Activated CD8-positive, alpha-beta memory T cell treated with anti-CD3 and anti-CD28 coated beads for 4 hours (primary cell): Measurements from ENCODE around the gene EPB41L2.
A peak's percentile ranks its signal among the peaks of the same experiment; 100 is the strongest.

Experiments used
- DNase-seq, 2 donors: peaks; one replicate each; pipeline ENCODE4 v3.0.0-alpha.2; 2020; ENCODE audit warnings: low read depth in 2 of 2

EPB41L2 gene

DNA sequence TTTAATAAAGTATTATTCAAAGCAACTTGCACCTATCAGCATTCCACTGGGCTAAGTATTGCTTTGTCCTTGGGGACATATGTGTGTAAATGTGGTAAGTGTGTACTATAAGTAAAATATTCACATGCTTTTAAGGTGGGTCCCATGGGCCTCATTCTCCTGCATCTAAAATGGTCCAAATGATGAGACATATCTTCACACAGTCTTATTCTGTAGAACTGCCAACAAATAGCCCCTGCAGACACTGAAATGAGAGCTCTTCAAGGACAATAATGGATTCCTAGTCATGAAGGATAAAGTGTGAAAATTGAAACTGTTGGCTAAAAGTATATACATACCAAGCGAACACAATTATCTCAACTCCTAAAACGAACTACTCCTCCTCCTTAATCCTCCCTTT lies 154.1 kb downstream of the EPB41L2 start:
- no peak for DNase-seq

DNA sequence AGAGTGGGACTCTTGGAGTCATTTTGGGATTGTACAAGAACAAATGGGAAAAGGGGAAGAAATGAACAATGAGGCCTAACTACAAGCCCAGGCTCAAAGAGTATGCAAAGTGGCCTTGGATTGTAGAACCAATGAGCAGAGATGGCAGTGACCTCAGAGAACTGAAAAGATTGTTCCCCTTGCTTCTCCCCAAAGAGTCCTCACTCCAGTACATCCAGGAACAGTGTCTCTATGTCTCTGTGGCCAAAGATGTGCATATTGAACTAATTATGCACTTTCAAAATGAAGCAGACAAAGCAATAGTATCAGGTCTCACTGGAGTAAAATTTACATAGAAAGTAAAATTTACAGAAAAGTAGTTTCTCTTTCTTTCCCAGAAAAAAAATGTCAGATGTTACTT lies 154.9 kb downstream of the EPB41L2 start:
- no peak for DNase-seq

DNA sequence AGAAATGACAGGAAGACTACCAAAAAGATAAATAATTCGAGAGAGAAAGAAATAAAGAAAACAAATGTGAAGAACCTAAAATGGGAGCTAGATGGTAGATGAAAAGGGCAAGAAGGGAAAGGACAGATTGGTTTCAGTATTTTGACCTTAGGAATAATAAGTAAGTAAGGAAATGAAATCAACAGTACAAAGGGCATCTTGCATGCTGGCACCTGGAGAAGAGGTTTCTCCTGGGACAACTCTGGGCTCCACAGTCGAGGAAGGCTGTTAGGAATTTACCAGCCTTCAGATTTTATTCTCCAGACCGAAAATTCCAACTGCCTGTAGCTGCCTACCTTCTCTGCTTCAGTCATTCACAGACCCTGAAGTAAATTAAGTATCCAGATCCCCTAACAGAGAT lies 155.4 kb downstream of the EPB41L2 start:
- DNase-seq: no peak

DNA sequence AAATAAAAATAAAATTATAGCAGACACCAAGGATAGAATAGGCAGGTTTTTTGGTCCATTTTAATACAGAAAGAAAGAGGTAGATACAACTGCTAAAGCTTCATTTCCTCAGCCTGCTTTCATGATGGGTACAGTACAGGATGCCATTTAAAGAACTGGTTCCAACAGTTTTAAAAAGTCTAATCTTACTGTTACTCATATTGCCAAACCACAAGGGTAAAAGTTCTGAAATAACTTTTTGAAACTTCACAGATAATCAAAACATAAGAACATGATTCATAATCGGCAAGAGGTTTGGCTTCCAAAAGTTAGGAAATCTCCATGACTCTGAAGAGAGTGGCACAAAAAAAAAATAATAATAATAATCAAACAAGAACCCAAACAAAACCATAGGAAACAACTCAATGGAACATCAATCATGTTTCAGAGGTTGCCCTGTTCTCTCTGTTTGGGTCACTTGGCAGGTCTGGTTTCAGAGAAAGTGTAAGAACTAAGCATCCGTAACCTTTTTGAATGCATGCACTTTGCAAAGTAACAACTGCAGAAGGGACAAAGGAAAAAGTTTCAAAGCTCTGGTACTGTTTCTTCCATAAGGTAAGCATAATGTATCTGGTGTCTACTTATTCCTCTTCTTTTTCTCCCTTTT lies 156.2 kb downstream of the EPB41L2 start:
- DNase-seq: no peak

DNA sequence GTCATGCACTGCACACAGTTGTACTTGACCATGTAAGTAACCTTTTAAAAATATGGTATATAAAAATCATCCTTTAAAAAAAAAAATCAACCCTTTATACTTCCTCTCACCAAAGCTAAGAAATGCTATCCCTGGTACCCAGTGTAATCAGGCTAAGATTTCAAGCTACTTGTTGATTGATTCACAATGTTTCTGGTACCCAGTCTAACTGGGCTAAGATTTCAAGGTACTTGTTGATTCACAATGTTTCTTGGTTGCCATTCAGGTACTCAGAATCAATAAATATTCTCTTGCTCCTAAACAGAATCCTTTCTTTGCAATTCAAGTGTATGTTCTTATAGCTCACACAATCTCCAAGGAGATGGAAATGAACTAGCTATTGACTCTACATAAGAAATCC lies 159.4 kb downstream of the EPB41L2 start:
- no peak for DNase-seq

DNA sequence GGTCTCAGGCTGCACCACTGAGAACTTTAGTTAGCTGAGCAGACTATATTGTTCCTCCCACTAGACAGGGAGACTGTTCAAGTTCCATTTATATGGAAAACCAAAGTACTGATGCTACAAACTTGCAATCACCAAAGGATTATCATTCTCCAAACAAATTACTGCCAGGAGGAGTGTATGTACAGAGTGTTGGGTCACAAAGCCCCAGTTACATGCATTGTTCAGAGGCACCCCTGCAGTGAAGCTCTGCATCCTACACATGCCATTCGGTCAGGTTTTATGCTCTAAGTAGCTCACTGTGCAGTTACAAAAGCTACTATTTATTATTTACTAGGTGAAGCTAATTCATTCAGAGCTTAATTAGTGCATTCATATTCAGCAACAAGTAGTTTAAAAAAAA lies 160.0 kb downstream of the EPB41L2 start:
- no peak for DNase-seq

DNA sequence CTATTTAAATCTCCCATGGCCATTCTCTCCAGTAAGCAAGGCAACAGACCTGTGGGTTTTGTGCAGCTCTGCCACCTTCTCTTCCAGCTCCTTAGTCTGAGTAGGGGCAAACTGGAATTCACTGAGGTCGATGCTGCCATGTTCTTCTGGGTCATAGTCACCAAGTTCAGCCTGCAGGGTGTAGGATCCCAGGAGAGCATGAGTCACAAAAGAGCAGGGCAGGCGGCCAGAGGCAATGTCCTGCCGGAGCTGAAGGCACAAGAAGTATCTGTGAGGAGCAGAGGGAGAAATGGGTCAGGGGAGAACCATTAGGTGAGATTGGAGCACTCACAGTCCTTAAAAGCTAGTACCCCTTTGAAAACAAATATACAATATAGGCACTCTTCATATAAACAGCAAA lies 162.1 kb downstream of the EPB41L2 start:
- no peak for DNase-seq

DNA sequence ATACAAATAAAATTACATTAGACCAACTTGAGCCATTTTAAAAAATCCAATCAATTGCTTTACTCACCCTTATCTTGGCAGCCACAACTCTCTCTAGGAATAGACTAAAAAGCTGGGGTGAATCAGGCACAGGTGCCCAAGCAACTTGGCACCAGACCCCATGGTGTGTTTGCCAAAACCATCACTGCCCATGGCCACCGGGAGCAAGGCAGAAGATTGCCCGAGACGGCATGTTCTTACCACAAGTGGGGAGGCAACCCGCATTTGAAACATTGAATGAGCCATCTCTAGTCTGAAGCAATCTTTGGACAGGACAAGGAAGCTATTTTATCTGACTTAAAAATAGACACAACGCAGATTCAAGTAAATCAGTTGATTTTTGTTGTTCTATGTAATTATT lies 166.8 kb downstream of the EPB41L2 start:
- DNase-seq: no peak

DNA sequence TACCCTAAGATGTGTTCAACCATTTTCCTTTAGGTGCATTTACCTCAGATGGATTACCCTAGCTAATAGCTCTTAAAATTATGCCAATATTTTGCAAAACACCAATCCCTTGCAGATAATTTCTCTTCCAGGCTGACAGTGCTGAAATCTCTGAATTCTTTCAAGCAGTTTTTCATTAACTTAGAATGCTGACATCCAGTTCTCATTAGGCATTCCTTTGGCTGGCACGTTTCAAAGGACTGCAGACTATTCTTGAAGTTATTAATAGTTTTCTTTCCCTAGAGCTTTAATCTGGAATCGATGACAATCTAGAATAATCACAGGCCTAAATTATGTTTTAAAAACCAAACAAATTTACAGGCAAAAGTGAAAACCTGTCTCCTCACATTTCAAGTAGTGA lies 167.5 kb downstream of the EPB41L2 start:
- no peak for DNase-seq

DNA sequence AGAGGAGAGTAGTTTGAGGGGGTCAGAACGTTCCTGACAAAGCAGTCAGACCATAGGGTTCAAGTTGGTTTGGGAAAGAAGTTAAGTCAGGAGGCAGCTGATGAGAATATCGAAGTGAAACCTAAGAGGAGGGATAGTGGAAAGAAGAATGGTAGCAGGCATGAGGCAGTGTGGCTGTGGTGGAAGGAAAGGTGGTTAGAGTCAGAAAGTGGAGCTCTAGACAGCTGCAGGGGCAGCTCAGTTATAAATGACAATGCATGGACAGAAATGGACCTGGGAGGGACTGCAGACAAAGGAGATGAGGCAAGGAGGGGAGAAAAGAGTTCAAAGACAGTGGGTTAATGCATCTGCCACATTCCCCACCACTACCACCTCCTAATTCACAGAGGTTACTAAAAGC lies 169.3 kb downstream of the EPB41L2 start:
- no peak for DNase-seq

DNA sequence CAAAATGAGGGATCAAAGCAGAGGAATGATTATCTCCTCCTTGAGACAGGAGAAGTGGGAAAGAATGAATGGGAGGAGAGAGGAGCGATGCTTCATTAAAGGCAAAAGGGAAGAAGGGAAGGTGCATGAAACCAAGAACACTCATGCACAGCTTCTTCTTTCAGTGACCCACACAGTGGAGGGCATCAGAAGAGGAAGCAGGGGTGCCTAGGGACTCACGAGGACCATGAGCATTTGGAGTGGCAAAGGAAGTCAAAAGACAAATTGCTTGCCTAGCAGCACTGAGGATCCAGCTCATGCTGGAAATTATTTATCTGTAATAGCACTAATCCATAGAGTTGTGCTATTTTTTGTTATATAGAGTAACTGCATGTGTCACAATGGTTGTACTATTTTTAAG lies 169.8 kb downstream of the EPB41L2 start:
- DNase-seq: no peak

DNA sequence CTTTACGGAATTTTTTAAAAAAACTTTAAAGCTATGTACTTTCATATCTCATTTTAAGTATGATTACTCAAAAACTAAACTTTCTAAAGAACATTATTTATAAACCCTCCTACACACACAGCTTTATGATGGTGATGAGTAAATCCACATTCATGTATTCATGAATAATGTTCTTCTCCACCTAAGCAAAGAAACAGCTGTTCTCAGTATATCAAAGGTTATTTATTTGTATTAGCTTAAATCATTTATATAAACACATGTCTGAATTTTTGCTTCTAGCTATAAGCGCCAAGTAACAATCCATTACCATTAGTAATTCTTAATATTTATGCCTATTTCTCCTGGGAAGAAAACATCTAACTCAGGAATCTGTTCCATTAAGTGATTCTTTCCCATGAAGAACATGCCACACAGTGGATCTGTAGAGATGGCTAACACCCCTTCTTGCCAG lies 172.5 kb downstream of the EPB41L2 start:
- DNase-seq: no peak

DNA sequence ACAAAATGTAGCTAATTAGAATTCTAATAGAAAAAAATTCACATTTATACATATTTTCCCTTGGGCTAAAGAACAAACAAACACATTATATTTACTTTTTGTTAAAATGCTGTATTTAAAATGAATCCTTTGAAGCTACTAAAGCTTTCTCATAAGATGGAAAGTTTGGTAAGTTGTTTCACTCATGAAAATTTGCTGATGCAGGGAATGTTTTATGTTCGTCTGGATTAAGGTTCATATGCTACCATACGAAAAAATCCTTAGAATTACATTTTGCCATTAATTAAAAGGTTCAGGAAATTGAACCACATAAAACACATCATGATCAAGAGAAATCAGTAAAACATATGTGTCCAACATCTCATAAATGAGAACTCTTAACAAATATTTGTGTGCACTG lies 173.6 kb downstream of the EPB41L2 start:
- DNase-seq: no peak

DNA sequence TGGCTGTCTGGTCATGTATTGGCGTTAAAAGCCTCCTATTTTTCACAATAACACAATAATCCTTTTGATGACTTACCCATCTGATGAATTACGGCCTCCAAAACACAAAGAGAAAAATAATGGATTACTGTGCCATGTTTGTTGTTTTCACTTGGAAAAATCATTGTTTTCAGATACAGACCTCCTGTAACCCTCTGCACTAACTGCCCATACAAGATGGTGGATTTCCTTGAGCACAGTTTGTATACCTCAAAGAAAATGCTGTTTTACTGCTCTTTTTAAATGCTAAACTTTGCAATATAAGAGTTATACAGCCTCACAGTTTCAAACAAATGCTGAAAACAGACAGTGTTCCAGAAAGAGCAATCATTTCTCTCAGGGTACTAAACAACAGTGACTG lies 174.8 kb downstream of the EPB41L2 start:
- no peak for DNase-seq

DNA sequence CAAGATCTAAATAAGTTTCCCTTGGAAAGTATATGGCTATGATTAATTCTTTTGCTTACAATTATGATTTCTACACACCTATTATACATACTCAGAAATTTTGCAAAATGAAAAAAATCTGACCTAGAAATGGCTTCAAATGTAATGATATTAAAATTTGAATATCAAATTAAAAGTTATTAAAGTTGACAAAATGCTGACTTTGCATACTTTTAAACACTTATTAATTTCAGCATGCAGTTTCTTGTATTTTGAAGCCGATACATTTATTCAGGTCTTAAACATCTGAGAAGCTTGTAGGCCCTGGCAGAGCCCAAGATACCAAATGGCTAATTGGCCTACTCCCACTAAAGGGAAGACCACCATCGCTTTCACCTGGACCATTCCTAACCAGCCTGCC lies 176.1 kb downstream of the EPB41L2 start:
- no peak for DNase-seq

DNA sequence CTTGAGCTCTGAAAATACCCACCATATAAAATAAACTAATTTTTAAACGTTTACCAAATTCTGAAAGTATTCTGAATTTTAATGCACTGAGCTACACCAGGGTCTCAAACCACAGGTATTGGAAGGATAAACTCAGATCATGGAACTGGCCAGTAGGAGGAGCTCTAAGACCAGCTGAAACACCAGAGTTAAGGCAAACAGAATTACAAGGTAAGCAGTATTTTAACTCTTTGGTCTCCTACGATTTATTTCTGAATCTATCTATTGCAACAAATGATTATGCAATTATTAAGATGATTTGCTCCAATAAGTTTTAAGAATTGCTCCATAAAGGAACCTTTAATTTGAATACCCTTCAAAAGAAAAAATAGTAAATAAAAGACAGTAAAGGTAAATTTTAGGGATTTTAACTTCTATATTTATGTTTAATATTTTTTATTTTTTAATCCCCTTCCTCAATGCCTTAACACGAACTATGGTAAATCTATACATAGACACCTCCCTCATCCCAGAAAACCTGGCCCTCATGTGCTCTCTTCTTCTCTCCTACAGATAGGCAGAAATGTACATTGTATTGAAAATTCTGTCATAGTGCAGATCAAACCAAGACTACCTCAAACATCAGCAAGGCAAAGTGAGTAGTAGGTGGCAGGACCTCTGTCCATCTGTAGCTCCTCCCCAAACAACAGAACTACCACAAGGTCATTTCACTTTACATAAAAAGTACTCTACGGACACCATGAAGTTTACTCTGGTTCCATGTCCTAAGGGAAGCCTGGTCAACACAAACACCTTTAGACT lies 177.5 kb downstream of the EPB41L2 start:
- peak; percentile 43 to 51 for DNase-seq

DNA sequence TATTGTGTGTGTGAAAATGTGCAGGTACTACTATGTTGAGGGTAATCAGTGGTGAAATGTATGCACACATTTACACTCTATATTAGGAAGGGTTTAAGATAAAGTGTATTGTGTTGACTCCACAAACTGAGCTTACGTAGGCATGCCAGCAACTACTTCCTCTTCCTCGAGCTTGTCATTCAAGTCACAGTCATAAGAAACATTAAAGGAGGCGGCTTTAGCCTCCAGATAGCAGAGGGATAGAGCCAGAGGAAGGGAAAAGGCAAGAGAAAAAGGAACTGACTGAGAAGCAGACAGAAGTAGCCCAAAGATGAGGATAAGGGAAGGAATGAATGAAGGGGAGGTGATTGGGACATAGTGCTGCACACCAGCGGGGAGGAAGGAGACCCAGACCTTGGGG lies 180.7 kb downstream of the EPB41L2 start:
- DNase-seq: no peak

DNA sequence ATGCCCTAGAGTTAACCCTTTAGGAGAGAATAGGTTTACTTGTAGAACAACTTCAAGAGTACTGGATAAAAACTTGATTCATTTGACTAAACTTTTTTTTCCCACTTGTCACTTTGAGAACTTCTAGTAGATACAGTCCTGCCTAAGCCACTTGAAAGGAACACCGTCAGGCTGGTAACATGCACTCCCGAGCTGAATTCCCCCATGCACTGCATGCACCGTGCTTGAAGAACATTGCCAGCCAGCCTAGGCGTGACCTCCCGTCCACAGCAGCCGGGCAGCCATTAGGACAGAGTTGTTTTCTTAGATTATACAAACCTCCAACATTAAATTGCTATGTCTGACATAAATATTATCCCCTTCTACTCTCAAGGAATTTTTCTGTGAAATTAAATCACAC lies 183.2 kb downstream of the EPB41L2 start:
- DNase-seq: no peak

DNA sequence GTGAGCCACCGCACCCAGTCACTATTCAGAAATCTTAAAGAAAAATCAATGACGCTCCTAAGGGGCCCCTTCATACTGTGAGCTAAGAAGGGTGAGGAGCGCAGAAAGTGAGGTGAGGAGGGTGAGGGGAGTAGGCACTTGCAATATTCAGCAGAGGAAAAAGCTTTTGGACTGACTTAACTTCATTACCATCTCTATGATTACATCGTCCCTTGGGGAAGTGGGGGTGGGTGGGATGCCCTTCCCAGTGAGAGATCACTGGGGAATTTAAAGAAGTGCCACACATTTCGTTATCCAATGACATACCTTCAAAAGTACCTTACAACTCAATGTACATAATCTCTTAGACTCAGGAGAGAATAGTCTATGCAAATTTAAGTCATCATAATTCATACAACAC lies 189.3 kb downstream of the EPB41L2 start:
- no peak for DNase-seq

DNA sequence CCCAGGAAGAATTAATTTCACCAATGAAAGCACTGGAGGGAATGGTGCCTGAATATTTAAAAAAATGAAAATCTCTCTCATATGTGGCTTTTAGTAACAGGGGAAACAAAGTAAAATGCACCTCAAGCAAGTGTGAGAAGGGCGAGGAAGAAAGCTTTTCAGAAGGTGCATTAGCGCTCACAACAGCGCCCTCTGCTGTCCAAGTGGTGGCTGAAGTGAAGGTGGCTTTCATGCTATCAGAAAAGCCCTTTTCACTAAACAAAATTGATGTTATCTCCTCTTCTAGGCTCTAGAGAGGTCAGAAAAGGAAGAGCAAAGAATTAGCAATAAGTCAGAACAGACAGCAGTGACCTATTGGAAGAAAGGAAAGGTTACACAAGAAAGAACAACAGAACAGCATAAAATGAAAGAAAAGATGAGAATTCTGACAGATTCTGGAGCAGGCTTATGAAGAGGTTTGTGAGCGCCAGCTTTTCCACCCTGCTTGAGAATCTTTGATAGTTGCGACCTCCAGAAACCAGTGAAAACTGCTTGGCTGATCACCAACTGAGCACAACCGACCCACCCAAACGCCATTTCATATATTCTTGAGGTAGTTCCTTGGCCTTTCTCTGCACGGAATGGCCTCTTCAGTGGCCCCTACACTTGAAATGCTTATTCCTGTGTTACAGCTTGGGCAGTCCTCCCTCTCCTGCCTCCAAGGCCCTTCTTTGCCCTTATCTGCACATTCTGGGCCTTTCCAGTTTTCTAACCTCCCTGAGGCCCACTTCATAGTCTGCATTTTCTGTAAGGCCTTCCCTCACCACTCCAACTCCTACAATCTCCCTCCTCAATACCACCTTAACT lies 190.6 kb downstream of the EPB41L2 start:
- DNase-seq: peak; percentile 33 to 39

DNA sequence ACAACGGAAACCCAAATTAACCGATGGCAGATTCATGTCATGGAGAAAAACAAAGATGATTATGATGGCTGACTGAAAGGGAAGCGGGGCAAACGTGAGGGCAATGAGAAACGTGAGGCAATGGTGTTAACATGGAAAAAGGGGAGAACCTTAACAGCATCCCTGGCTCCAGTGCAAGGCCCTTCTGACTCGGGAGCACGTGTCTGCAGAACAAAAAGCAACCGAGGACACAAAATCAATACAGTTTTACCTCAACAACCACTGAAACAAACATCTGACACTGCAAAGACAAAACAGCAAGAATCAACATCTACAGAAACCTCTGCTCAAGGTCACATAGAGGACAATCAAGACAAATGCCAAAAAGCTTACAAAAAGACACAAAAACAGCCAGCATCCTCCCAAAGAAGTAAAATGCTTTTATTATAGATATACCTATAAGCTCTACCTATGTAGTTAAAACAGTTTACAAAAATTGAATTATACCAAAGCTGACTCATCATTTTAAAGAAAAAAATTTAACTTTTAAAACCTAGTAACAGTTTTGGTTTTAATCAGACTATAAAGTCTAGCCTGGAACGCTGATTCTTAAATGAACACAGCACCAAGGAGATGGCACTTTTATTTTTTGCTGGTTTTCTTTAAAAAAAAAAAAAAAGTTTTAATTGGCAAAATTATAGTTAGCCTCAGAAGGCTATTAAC lies 192.7 kb downstream of the EPB41L2 start:
- DNase-seq: no peak

DNA sequence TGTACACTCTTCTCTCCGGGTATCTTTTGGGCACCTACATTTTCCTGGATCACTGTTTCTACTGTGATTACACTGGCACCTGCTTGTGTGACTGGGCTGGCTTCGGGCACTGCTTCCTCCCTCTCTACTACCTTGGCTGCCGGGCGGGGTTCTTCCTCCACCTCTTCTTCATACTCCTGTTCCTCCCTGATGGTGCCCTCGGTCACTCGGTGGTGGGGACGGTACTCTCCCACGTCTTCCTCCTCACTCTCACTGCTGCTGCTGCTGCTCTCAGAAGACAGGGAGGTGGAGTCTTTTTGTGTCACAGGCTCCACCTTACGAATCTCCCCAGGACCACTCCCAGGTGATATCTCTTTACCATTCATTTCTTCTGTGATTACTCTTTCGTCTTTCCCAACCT lies 193.4 kb downstream of the EPB41L2 start:
- DNase-seq: no peak
